ES-I3 (cell line): ENCODE results near the gene TRAK1.

ENCODE experiments used
- H3K36me3 ChIP-seq: 2 replicates; pipeline ENCODE4 v1.6.1; 2013; ENCODE audit warnings: mild to moderate bottlenecking, low read length, control low read depth, moderate library complexity; ENCODE audit not compliant: insufficient read depth
- H3K4me1 ChIP-seq: 2 replicates; pipeline ENCODE4 v1.6.1; 2013; ENCODE audit warnings: mild to moderate bottlenecking, control low read depth, low read length; ENCODE audit not compliant: insufficient read depth
- H3K9ac ChIP-seq: 2 replicates; pipeline ENCODE4 v1.6.1; 2013; ENCODE audit warnings: low read depth, mild to moderate bottlenecking, low read length, moderate library complexity
- H3K9me3 ChIP-seq: 2 replicates; pipeline ENCODE4 v1.6.1; 2013; ENCODE audit warnings: mild to moderate bottlenecking, low read length, moderate library complexity; ENCODE audit not compliant: control insufficient read depth, insufficient read depth

TRAK1 gene

DNA sequence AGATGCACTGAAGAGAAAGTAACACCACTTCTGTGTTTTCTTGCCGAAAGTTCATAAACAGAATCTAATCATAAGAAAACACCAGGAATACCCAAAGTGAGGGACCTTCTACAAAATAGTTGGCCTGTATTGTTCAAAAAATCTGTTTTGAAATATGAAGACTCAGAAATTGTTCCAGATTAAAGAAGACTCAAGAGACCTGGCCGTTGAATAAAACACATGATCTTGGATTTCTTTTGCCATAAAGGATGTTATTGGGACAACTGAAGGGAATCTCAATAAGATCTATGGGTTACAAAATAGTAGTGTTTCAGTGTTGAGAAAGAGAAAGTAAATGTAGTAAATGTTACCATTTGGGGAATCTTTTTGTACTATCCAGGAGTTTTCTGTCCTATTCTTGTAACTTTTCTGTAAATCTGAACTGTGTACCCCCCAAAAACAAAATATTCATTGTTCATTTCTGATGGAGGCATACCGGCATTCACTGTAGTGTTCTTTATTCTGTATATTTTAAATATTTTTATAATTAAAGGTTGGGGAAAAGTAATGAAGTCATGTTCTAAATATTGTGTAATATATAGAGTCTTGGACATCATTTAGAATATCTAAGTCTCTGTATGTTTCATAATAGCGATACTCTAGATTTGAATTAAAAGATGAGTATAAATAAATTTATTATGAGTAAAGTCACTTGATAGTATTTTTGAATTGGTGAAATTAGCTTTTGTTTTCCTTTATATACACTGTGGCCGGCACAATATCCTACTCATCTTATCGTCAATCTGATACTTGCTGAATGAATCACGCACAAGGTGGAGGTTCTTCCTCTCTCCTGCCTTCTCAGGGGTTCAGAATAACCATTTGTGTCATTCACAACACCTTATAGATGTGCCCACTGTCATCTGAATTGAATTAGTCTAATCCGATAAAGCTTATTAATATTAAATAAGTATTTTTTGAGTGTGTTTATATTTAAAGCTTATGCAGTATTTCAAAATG is 66.7 kb downstream of the TRAK1 start:
- Histone ChIP-seq H3K9ac (no peak overlapping the region), H3K36me3 (no peaks in the 10 kb centered on the region), H3K4me1 (peaks cover 11% of the 10 kb centered on the region)

DNA sequence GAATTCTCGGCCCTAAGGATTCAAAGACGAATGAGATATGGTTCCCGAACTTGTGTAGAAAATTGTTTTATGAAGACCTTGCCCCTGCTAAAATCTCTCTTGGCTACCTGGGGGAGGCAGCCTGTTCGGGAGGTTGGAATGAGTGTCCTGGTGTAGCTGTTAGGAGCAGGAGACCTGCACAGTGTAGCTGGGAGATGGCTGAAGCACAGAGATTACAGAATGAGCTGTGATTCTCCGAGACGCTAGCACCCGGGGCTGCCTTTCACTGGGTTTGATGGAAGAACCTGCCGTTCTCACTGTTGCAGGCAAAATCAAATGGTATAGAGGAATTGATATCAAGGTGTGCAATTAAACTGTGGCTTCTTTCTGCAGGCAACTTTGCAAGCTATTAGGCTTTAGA is 68.0 kb downstream of the TRAK1 start:
- no peaks in the 10 kb centered on the region for H3K36me3 ChIP-seq
- H3K9me3 ChIP-seq, result no peaks in the 10 kb centered on the region
- peak overlapping the region; percentile 42; the same call in 1 of the 2 replicates for H3K9ac ChIP-seq
- H3K4me1 ChIP-seq, result peaks cover 11% of the 10 kb centered on the region

More for the DNA sequence above, 66.7 kb downstream of the TRAK1 start:
- no peaks in the 10 kb centered on the region for H3K9me3 ChIP-seq

DNA sequence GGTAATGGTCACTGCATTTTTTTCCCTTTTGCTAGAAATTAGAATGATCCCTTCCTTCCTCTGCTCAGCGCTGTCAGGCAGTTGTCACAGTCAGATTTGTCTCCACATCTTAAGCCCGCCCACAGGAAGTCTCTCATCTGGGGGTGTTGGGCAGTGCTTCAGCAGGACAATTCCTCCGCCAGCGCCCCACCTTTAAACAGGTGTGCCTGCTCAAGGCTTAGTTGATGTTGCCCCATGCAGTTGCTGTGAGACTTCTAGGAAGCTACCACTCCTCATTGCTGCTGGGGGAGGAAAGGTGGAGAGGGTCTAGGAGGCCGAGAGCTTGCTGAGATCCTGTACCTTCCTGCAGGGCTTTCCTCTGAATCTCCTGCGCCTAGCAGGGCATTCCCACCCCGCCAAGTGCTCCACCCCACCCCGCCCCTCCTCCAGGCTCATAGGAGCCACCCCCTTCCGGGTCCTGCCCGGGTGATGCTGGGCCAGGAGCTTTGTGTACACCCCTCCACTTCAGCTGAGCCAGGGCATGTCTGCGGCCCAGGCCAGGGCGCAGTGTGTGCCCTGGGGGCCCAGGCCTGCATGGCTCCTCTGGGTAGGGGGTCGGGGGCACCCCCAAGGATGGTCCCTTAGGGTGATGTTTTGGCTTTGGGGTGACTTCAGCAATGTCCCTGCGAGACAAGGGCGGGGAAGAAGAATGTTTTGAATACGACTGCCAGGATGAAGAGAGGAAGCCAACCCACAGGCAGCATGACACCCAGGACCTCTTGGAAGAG is 68.7 kb downstream of the TRAK1 start:
- Histone ChIP-seq H3K36me3 (no peaks in the 10 kb centered on the region; the same call in 1 of the 2 replicates), H3K4me1 (peaks cover 12% of the 10 kb centered on the region), H3K9me3 (no peaks in the 10 kb centered on the region), H3K9ac (peak overlapping the region; percentile 82)

- Histone ChIP-seq H3K9me3 (no peaks in the 10 kb centered on the region), H3K36me3 (no peaks in the 10 kb centered on the region; the same call in 1 of the 2 replicates), H3K4me1 (peaks cover 15% of the 10 kb centered on the region), H3K9ac (peak overlapping the region; percentile 82; the same call in 1 of the 2 replicates)
Observed at GRCh38 chr3:42161050-42161935, 70.1 kb downstream of the TRAK1 start.

DNA sequence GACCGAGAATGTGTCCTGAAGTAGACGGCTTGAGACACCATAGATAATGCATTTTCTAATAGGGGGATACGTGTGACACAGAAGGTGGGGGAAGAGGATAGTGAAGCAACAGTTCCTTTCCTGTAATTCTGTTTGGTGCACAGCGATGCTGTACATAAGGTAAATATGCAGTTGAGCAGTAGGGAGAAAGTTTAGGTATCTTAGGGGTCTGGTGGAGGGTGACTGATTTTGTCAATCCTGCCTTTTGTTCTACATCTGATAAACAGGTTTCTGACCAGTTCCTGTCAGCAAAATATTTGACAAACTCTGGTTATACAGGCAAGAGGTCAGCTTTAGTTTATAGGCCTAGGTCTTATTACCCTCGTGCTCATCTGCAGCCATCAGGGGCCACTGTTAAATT is 71.3 kb downstream of the TRAK1 start:
- H3K4me1 ChIP-seq, result peaks cover 15% of the 10 kb centered on the region
- no peaks in the 10 kb centered on the region for H3K9me3 ChIP-seq
- no peak overlapping the region for H3K9ac ChIP-seq
- H3K36me3 ChIP-seq, result no peaks in the 10 kb centered on the region; the same call in 1 of the 2 replicates

DNA sequence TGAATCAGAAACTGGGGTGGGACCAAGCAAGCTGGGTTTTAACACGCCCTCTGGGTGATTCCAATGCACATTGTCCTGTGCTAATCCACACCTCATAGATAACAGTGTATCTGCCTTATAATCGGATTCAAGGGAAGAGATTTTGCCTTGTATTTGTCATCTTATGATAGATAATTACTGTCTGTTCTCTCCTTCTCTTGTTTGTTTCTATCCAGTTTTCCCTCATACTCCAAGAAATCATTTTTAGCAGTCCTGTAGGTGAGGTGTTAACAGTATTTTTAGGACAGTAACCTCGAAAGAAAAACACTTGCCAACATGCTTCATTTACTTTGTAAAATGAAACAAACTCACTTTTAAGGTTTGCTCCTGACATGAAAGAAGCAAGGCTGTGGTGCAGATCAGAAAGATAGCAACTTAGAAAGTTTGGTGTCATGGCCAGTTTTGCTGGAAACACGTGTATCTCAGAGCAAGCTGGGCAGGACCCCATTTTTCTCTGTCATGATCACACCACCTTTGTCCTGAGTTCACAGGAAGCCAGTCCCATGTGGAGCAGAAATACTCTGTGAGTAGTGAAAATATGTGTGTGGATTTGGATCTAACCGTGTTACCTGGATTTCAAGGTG is 72.6 kb downstream of the TRAK1 start:
- Histone ChIP-seq H3K4me1 (peaks cover 15% of the 10 kb centered on the region), H3K9ac (no peak overlapping the region)

DNA sequence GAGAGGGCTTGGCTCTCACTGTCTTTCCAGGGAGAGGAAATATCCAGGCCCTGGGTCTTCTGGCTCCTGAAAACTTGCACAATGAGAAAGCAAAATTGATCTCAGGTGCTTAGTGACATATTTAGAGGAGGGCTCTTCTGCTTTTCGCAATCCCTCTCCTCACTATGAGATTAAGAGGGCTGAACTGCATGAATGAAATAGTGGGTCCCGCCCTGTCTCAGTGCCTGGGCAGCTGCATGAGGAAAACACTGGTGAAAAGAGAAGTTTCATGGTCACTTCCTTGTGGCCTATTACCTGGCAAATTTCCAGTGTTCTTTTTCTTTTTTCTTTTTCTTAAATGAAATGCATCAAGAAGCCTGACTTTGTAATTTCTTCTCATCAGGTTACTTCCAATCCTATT is 73.5 kb downstream of the TRAK1 start:
- no peaks in the 10 kb centered on the region; the same call in 1 of the 2 replicates for H3K36me3 ChIP-seq
- no peaks in the 10 kb centered on the region for H3K9me3 ChIP-seq
- H3K4me1 ChIP-seq, result peaks cover 9% of the 10 kb centered on the region
- no peak overlapping the region for H3K9ac ChIP-seq

More for the DNA sequence above, 72.6 kb downstream of the TRAK1 start:
- H3K9me3 ChIP-seq, result no peaks in the 10 kb centered on the region
- H3K36me3 ChIP-seq, result no peaks in the 10 kb centered on the region; the same call in 1 of the 2 replicates

GRCh38 chr3:42165211-42165610 is 74.1 kb downstream of the TRAK1 start:
- H3K9me3 ChIP-seq, result no peaks in the 10 kb centered on the region
- H3K9ac ChIP-seq, result no peak overlapping the region
- peaks cover 9% of the 10 kb centered on the region for H3K4me1 ChIP-seq
- H3K36me3 ChIP-seq, result no peaks in the 10 kb centered on the region; the same call in 1 of the 2 replicates

GRCh38 chr3:42166214-42166613 is 75.1 kb downstream of the TRAK1 start:
- no peaks in the 10 kb centered on the region; the same call in 1 of the 2 replicates for H3K36me3 ChIP-seq
- no peak overlapping the region for H3K9ac ChIP-seq
- H3K9me3 ChIP-seq, result no peaks in the 10 kb centered on the region
- peaks cover 9% of the 10 kb centered on the region for H3K4me1 ChIP-seq

- H3K9ac ChIP-seq, result no peak overlapping the region
- no peaks in the 10 kb centered on the region for H3K9me3 ChIP-seq
- no peaks in the 10 kb centered on the region; the same call in 1 of the 2 replicates for H3K36me3 ChIP-seq
- peaks cover 5% of the 10 kb centered on the region for H3K4me1 ChIP-seq
Observed at GRCh38 chr3:42166662-42167300, 75.6 kb downstream of the TRAK1 start.

DNA sequence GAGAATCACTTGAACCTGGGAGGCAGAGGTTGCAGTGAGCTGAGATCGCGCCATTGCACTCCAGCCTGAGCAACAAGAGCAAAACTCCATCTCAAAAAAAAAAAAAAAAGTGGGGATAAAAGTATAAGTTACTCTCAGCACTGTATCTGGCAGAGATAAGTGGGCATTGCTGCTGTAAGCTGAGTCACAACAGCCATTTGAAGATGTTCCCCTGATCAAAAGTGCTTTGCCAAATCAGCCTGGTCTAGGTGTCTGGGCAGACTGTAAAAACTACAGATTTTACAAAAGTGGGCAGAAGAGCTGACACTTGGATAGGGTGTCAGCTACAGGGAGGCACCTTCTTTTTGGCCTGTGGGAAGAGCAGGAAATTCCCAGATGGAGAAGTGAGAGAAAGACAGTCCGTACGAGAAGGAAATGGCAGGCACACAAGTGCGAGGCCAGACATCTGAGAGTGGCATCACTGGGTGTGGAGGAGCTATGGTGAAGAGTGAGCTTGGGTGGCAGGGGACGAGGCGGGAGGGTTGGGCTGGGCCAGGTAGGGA is 78.5 kb downstream of the TRAK1 start:
- no peak overlapping the region for H3K9ac ChIP-seq
- no peaks in the 10 kb centered on the region for H3K9me3 ChIP-seq
- no peaks in the 10 kb centered on the region for H3K36me3 ChIP-seq
- H3K4me1 ChIP-seq, result 0 out of 2 replicates have a peak, but pooled peaks cover 4% of the 10 kb centered on the region

GRCh38 chr3:42172047-42172654 is 81.0 kb downstream of the TRAK1 start:
- Histone ChIP-seq H3K9ac (no peak overlapping the region), H3K4me1 (no peaks in the 10 kb centered on the region), H3K9me3 (no peaks in the 10 kb centered on the region), H3K36me3 (no peaks in the 10 kb centered on the region)
